AG04449 (cell line): ENCODE data around the gene SLIT3.

ENCODE experiments used
- CTCF ChIA-PET: fragments of 350-600 bp; formaldehyde crosslinking; extraction: SDS; loops from one replicate; lab custom pipeline; 2021; ENCODE audit warnings: antibody characterized with exemption; lab: Yijun Ruan, JAX
- POLR2A ChIA-PET: fragments of 400-600, 350-600 bp; formaldehyde crosslinking; extraction: SDS; loops from one replicate; lab custom pipeline; 2020; ENCODE audit warnings: antibody characterized with exemption, inconsistent platforms; lab: Yijun Ruan, JAX
- DNase-seq: peaks from one replicate; pipeline ENCODE4 v3.0.0-alpha.2; 2010; ENCODE audit warnings: low read depth, low spot score
- H3K4me3 ChIP-seq: 2 replicates; pipeline ENCODE4 v1.5.1; 2011; ENCODE audit warnings: low read depth, mild to moderate bottlenecking, control low read depth, low read length
- CTCF ChIP-seq: IDR thresholded peaks from one replicate; pipeline ENCODE4 v1.5.1; 2011; ENCODE audit warnings: mild to moderate bottlenecking, moderate library complexity, low read length, control low read depth, inconsistent platforms; ENCODE audit not compliant: insufficient read depth; ENCODE audit errors: missing control alignments

Gene SLIT3

GRCh38 chr5:168831383-168831782, 469.6 kb downstream of the SLIT3 start:
- no peak overlapping the region for H3K4me3 ChIP-seq
- CTCF ChIA-PET = interaction anchor here (0.8 kb wide), 1 partner anchor 21 kb away, joined by 3 read pairs; no protein-coding TSS in a partner anchor
- no peak for TF ChIP-seq CTCF
- POLR2A ChIA-PET = interaction anchor here (0.7 kb wide), 1 partner anchor 23 kb away, joined by 3 read pairs; no protein-coding TSS in a partner anchor
- no peak for DNase-seq

- POLR2A ChIA-PET = interaction anchor here (0.7 kb wide), 1 partner anchor 23 kb away, joined by 3 read pairs; no protein-coding TSS in a partner anchor
- DNase-seq = no peak
- CTCF ChIA-PET = interaction anchor here (0.8 kb wide), 2 partner anchors 21 to 47 kb away, joined by 3 read pairs; no protein-coding TSS in a partner anchor
- H3K4me3 ChIP-seq = no peak overlapping the region
- no peak for TF ChIP-seq CTCF
Measured at GRCh38 chr5:168830833-168831232, 470.1 kb downstream of the SLIT3 start.

- TF ChIP-seq CTCF = no peak
- H3K4me3 ChIP-seq = no peak overlapping the region
- ChIA-PET CTCF (interaction anchor here (0.8 kb wide), 1 partner anchor 48 kb away, joined by 3 read pairs; no protein-coding TSS in a partner anchor), POLR2A (no interaction called here)
- DNase-seq = no peak
Measured at GRCh38 chr5:168829922-168830417, 471.0 kb downstream of the SLIT3 start.

GRCh38 chr5:168829044-168829443, 471.9 kb downstream of the SLIT3 start:
- CTCF ChIA-PET = interaction anchor here (1.1 kb wide), 1 partner anchor 13 kb away, joined by 3 read pairs; no protein-coding TSS in a partner anchor
- H3K4me3 ChIP-seq = no peak overlapping the region
- POLR2A ChIA-PET = no interaction called here
- DNase-seq = no peak
- TF ChIP-seq CTCF = no peak

GRCh38 chr5:168827636-168828035, 473.3 kb downstream of the SLIT3 start:
- DNase-seq = no peak
- ChIA-PET POLR2A (no interaction called here), CTCF (no interaction called here)
- no peak for TF ChIP-seq CTCF
- no peak overlapping the region for H3K4me3 ChIP-seq

GRCh38 chr5:168826246-168826725, 474.7 kb downstream of the SLIT3 start:
- no peak overlapping the region for H3K4me3 ChIP-seq
- TF ChIP-seq CTCF = no peak
- no peak for DNase-seq
- ChIA-PET POLR2A (no interaction called here), CTCF (no interaction called here)
